A673 (cell line): ENCODE measurements around the gene NVL.

ENCODE experiments used
- EZH2 ChIP-seq: fragments of 200-600 bp; sonication (generic); IDR thresholded peaks from 2 replicates; pipeline ENCODE4 v1.6.1; 2017; ENCODE audit warnings: borderline replicate concordance, low read depth, mild to moderate bottlenecking, mixed read lengths, antibody characterized with exemption, low read length; ENCODE audit not compliant: poor library complexity, severe bottlenecking
- TF ChIP-seq, protein P1 (sequence below): fragments of 300-800, 200-600 bp; sonication (generic); conservative IDR thresholded peaks from 2 replicates; pipeline ENCODE4 v1.5.1; 2017; ENCODE audit warnings: low read depth, mild to moderate bottlenecking, antibody characterized with exemption, low read length, moderate library complexity, mixed read lengths

DNA sequence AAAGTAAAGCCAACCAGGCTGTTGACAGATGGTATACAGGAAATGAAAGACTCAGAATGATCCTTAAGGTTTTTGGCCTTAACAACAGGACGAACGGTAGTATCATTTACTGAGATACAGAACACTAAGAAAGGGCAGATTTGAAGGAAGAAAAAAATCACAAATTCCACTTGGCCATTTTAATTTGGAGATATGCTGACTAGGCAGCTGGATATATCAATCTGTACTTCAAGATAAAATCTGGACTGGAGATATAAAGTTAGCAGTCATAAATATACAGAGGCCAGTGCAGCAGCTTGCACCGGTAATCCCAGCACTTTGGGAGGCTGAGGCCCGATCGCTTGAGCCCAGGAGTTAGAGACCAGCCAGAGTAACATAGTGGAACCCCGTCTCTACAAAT is 1.3 kb downstream of the NVL start:
- TF ChIP-seq, protein P1, sequence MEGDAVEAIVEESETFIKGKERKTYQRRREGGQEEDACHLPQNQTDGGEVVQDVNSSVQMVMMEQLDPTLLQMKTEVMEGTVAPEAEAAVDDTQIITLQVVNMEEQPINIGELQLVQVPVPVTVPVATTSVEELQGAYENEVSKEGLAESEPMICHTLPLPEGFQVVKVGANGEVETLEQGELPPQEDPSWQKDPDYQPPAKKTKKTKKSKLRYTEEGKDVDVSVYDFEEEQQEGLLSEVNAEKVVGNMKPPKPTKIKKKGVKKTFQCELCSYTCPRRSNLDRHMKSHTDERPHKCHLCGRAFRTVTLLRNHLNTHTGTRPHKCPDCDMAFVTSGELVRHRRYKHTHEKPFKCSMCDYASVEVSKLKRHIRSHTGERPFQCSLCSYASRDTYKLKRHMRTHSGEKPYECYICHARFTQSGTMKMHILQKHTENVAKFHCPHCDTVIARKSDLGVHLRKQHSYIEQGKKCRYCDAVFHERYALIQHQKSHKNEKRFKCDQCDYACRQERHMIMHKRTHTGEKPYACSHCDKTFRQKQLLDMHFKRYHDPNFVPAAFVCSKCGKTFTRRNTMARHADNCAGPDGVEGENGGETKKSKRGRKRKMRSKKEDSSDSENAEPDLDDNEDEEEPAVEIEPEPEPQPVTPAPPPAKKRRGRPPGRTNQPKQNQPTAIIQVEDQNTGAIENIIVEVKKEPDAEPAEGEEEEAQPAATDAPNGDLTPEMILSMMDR: no peak
- TF ChIP-seq EZH2: no peak
